PC-3 (cell line): Measurements from ENCODE around the gene RAB34.

Experiments
- EZH2 ChIP-seq: fragments of 300-600 bp; sonication (generic); IDR thresholded peaks from one replicate; pipeline ENCODE4 v1.6.1; 2017; ENCODE audit warnings: antibody characterized with exemption, mild to moderate bottlenecking, low read length; ENCODE audit not compliant: unreplicated experiment
- EZH2phosphoT487 ChIP-seq: fragments of 300-600 bp; sonication (generic); IDR thresholded peaks from 2 replicates; pipeline ENCODE4 v1.6.1; 2018; ENCODE audit warnings: mild to moderate bottlenecking, antibody characterized with exemption, low read length, borderline replicate concordance
- TF ChIP-seq, protein P1 (sequence below): fragments of 300-600 bp; sonication (generic); conservative IDR thresholded peaks from 2 replicates; pipeline ENCODE4 v1.5.1; 2017; ENCODE audit warnings: antibody characterized with exemption, low read depth, mild to moderate bottlenecking, low read length

DNA sequence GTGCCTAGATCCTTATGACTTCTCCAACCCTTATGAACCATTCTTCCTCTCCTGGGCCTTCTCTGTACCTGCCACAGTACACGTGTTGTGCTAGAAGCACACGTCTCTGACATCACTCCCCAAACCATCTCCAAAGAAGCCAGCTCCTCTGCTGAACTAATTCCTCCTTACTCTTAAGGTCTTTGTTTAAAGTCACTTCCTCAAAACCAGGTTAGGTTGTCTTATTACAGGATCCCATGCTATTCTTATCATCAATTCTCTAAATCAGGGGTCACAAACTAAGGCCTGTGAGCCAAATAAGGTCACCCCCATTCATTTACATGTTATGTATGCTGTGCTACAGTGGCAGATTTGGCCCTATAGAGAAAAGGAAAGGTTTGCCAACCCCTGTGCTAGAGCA is 51.7 kb downstream of the RAB34 start:
- TF ChIP-seq, protein P1, sequence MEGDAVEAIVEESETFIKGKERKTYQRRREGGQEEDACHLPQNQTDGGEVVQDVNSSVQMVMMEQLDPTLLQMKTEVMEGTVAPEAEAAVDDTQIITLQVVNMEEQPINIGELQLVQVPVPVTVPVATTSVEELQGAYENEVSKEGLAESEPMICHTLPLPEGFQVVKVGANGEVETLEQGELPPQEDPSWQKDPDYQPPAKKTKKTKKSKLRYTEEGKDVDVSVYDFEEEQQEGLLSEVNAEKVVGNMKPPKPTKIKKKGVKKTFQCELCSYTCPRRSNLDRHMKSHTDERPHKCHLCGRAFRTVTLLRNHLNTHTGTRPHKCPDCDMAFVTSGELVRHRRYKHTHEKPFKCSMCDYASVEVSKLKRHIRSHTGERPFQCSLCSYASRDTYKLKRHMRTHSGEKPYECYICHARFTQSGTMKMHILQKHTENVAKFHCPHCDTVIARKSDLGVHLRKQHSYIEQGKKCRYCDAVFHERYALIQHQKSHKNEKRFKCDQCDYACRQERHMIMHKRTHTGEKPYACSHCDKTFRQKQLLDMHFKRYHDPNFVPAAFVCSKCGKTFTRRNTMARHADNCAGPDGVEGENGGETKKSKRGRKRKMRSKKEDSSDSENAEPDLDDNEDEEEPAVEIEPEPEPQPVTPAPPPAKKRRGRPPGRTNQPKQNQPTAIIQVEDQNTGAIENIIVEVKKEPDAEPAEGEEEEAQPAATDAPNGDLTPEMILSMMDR = no peak
- no peak for TF ChIP-seq EZH2
- no peak for TF ChIP-seq EZH2phosphoT487
